ENCODE data around the gene MUC22. TPM values are rescaled to one million over a fixed set of nuclear protein-coding genes. Genes with fewer than 3 reads are reported as not detected.
"Not testable (repeated sequence)": the region's sequence is repeated elsewhere in the genome, so short reads cannot be mapped to it uniquely, and the experiment has no call there.

Gene MUC22
- total RNA-seq, 1 donor: not detected

GRCh38 chr6:30997301-30997700 is 13.0 kb upstream of the MUC22 start:
- peak in 1 of 3 donors; percentile 11 for DNase-seq (ENCODE audit: low read depth in 2 of 3, low spot score in 2 of 3)

- DNase-seq (ENCODE audit: low read depth in 2 of 3, low spot score in 2 of 3): no peak
These were observed 11.5 kb upstream of the MUC22 start for GRCh38 chr6:30998785-30999184.

GRCh38 chr6:31000067-31000860 is 10.0 kb upstream of the MUC22 start:
- not testable (repeated sequence) for DNase-seq (ENCODE audit: low read depth in 2 of 3, low spot score in 2 of 3)

- no peak for DNase-seq (ENCODE audit: low read depth in 2 of 3, low spot score in 2 of 3)
These were observed 8.9 kb upstream of the MUC22 start for GRCh38 chr6:31001281-31001888.

- DNase-seq (ENCODE audit: low read depth in 2 of 3, low spot score in 2 of 3): no peak
These were observed 7.8 kb upstream of the MUC22 start for GRCh38 chr6:31002471-31002870.

- DNase-seq (ENCODE audit: low read depth in 2 of 3, low spot score in 2 of 3): no peak
These were observed 5.5 kb upstream of the MUC22 start for GRCh38 chr6:31004794-31005193.

GRCh38 chr6:31005249-31006020 is 4.8 kb upstream of the MUC22 start:
- no peak for DNase-seq (ENCODE audit: low read depth in 2 of 3, low spot score in 2 of 3)

GRCh38 chr6:31007694-31008093 is 2.6 kb upstream of the MUC22 start:
- DNase-seq (ENCODE audit: low read depth in 2 of 3, low spot score in 2 of 3): no peak

GRCh38 chr6:31008165-31008564 is 2.1 kb upstream of the MUC22 start:
- DNase-seq (ENCODE audit: low read depth in 2 of 3, low spot score in 2 of 3): no peak

- no peak for DNase-seq (ENCODE audit: low read depth in 2 of 3, low spot score in 2 of 3)
These were observed 543 bp upstream of the MUC22 start for GRCh38 chr6:31009731-31010130.

- DNase-seq (ENCODE audit: low read depth in 2 of 3, low spot score in 2 of 3): no peak
These were observed 879 bp downstream of the MUC22 start for GRCh38 chr6:31011153-31011552.

- DNase-seq (ENCODE audit: low read depth in 2 of 3, low spot score in 2 of 3): no peak
These were observed 6.5 kb downstream of the MUC22 start for GRCh38 chr6:31016659-31017299.

GRCh38 chr6:31017436-31017835 is 7.2 kb downstream of the MUC22 start:
- DNase-seq (ENCODE audit: low read depth in 2 of 3, low spot score in 2 of 3): not testable (repeated sequence)

- no peak for DNase-seq (ENCODE audit: low read depth in 2 of 3, low spot score in 2 of 3)
These were observed 9.8 kb downstream of the MUC22 start for GRCh38 chr6:31020057-31020456.

GRCh38 chr6:31020631-31021255 is 10.5 kb downstream of the MUC22 start:
- DNase-seq (ENCODE audit: low read depth in 2 of 3, low spot score in 2 of 3): not testable (repeated sequence)

GRCh38 chr6:31021705-31022531 is 11.6 kb downstream of the MUC22 start:
- not testable (repeated sequence) for DNase-seq (ENCODE audit: low read depth in 2 of 3, low spot score in 2 of 3)

- DNase-seq (ENCODE audit: low read depth in 2 of 3, low spot score in 2 of 3): no peak
These were observed 15.3 kb downstream of the MUC22 start for GRCh38 chr6:31025595-31025994.

GRCh38 chr6:31031095-31031494 is 20.8 kb downstream of the MUC22 start:
- DNase-seq (ENCODE audit: low read depth in 2 of 3, low spot score in 2 of 3): no peak

GRCh38 chr6:31033075-31033474 is 22.8 kb downstream of the MUC22 start:
- no peak for DNase-seq (ENCODE audit: low read depth in 2 of 3, low spot score in 2 of 3)
